C4-2B (cell line): ENCODE results near the gene CDKN2A.

ENCODE experiments used
- CTCF ChIP-seq: fragments of 450-650 bp; conservative IDR thresholded peaks from 2 replicates; pipeline ENCODE4 v1.5.1; 2017; ENCODE audit warnings: mild to moderate bottlenecking
- ZFX ChIP-seq: fragments of 450-650 bp; IDR thresholded peaks from 2 replicates; pipeline ENCODE4 v1.6.1; 2017

- TF ChIP-seq CTCF (no peak), ZFX (no peak)
Observed at GRCh38 chr9:21969951-21970799, 24.0 kb downstream of the CDKN2A start.
